HG03135 (cell line): ENCODE measurements around the gene ACTN4.

Experiments
- ATAC-seq: cut with Tn5 transposase; IDR thresholded peaks from one replicate; pipeline ENCODE4 v1.9.1; 2021; ENCODE audit warnings: mild to moderate bottlenecking, moderate library complexity; ENCODE audit not compliant: unreplicated experiment

The ACTN4 gene

GRCh38 chr19:38707512-38708114, 60.2 kb downstream of the ACTN4 start:
- ATAC-seq: no peak

DNA sequence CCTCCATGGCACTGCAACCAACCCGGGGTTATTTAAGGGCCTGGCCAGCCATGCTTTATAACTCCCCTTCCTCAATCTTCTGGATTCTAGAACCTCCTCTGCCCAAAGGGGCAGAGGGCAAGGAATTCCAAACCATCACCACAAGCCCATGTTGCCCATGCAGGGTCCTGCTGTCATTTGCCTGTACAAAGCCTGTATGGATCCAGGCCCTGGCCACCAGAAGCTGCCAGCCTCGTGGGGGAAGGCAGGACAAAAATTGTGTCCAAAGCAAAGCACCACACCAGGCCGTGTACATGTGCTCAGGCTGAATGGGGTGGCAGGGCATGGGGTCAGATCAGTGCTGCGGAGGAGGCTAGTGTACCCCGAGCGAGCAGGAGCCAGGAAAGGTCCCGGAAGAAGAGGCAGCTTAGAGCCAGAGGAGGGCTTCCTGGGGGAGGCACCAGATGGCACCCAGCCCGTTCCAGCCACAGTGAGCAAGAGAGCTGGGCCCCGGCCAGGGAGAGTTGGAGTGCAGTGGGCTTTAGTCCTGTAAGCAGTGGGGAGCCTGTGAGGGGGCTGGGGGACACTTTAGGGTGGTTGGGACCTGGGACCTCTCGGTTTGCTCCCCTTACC, 61.1 kb downstream of the ACTN4 start:
- ATAC-seq: no peak

- no peak for ATAC-seq
Measured at GRCh38 chr19:38709119-38709518, 61.7 kb downstream of the ACTN4 start.

- ATAC-seq: no peak
Measured at GRCh38 chr19:38709671-38710415, 62.4 kb downstream of the ACTN4 start.

DNA sequence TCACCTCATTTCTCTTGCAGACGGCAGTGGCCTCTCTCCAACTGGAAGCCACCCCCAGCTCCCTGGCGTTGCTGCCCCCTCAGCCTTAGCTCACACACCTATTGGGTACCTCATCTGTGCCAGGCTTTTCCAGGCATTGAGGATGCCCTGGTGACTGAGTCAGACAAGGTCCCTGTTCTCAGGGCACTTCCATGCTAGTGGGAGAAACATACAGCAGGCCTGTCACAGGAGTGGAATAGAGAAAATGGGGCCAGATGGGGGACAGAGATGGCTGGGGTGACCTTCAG, 62.9 kb downstream of the ACTN4 start:
- ATAC-seq: no peak

GRCh38 chr19:38710928-38711725, 63.7 kb downstream of the ACTN4 start:
- ATAC-seq: no peak

DNA sequence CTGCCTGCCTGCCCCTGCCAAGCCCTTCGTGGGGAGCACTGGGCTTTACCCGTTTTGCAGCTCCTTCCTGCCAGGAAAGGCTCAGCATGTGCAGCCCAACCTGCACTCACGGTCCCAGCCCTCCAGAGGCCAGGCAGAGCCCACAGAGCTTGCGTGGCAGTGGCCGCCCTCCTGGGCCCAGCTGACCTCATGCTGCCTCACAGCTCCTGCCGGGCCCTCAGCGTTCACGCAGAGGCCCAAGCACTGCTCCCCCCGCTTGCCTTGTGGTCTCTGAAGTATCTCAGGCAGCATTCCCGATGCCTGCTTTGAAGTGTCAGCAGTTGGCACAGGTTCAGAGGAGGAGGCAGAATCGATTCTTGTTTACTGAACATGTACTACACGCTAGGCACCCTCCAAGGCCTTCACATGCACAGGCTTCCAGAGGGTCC, 64.3 kb downstream of the ACTN4 start:
- no peak for ATAC-seq

- no peak for ATAC-seq
Measured at GRCh38 chr19:38712161-38712748, 64.8 kb downstream of the ACTN4 start.

DNA sequence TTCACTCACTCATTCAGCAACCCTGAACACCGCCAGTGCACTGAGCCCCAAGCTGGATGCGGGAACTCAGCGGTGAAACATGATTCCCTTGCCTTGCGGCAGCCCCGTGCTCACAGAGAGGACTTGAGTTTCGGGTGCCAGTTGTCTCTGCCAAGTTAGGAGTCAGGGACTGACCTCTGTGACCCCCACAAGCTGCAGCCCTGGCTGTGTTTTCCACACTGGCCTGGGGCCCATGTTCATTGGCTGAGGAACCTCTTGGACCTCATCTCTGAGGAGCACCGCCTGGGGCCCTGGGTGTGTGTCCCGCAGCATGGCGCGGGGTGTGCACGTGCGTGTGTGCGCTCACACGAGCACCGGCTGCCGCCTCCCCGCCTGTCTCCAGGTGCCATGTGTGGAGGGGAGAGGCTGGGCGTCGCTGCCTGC, 65.8 kb downstream of the ACTN4 start:
- no peak for ATAC-seq

DNA sequence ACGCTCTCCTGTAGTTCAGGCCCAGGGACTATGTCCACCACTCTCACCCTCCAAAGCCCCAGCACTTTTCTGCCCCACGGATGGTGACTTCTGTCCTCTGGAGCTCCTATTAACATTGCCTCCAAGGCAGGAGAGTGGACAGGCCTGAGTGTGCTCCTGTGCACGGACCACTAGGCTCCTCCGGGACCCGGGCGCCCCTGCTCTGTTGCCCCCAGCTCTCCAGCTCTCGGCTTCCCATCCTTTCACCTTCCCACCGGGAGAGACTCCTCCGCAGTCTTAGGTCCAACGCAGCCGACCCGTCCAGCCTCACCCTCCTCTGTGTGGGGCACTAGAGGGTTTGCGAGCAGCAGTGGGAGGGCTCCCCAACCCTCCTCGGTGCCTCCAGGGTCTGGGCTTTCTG, 66.4 kb downstream of the ACTN4 start:
- no peak for ATAC-seq

GRCh38 chr19:38714354-38714778, 66.9 kb downstream of the ACTN4 start:
- no peak for ATAC-seq

DNA sequence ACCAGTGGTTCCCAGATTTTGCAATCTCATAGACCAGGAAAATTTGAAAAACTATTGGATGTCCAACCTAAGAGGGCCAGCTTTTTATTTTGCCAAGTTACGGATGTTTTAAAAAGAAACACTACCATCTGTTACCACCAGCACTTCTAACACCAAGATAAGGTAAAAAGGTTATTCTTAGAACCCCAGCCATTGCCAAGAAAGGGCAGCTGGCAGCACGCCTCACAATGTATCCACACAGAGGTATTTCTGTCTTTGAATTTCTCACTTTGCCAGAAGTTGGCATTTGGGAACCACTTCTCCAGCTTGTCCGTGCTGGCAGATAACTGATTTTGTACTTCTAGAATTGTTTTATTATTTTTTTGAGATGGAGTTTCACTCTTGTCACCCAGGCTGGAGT, 68.1 kb downstream of the ACTN4 start:
- ATAC-seq: no peak

DNA sequence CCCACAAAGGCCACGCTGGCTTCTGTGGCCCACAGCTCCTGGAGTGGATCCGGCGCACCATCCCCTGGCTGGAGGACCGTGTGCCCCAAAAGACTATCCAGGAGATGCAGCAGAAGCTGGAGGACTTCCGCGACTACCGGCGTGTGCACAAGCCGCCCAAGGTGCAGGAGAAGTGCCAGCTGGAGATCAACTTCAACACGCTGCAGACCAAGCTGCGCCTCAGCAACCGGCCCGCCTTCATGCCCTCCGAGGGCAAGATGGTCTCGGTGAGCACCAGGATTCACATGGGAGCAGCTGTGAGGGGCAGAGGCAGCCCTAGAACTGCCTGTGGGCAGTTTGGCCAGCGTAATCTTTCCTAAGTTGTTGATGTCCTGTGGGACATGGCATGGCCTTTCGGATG, 69.6 kb downstream of the ACTN4 start:
- ATAC-seq: no peak

- ATAC-seq: no peak
Measured at GRCh38 chr19:38717855-38718254, 70.4 kb downstream of the ACTN4 start.

- ATAC-seq: no peak
Measured at GRCh38 chr19:38718747-38719543, 71.5 kb downstream of the ACTN4 start.

- no peak for ATAC-seq
Measured at GRCh38 chr19:38719761-38720558, 72.5 kb downstream of the ACTN4 start.

DNA sequence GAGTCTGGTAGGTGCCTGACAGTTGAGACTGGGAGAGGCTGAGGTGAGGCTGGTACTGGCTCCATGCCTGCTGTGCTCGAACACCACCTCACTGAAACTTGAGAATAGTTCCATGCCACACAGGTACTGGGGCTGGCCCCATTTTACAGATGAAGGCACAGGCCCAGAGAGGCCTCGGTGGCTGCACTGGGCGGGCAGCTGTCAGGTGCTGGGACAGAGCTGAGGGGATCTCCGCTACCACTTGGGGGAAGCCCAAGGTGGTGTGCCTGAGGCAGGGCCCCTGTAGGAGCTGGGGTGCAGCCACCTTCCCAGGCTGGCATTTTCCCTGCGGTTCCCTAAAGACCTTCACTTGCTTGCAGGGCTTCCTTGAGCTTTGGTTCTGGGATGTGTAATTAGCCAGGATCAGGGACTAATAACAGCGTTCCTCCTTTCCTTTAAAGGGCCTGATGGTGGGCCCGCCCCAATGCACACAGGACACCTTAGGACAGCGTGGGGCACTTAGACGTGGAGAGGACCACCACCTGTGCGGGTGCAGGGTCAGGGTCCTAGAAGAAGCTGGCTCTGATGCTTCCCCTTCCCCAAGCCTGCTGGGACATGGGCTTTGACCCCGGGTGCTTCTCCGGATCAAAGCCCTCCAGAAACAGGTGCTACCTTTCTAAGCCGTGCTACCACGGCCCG, 73.2 kb downstream of the ACTN4 start:
- no peak for ATAC-seq

GRCh38 chr19:38721496-38721895, 74.0 kb downstream of the ACTN4 start:
- no peak for ATAC-seq
